Measurements from ENCODE around the gene CELA2B.

CELA2B gene

GRCh38 chr1:15526490-15527339, 50.8 kb downstream of the CELA2B start, which contains the start of gene DNAJC16:
Gene DNAJC16 (plus strand): TSS chr1:15526848. CDS start chr1:15529106, 2,258 bp downstream.
- DNase-seq: peak; percentile 100

- DNase-seq: no peak
Measured at GRCh38 chr1:15531003-15531402, 55.1 kb downstream of the CELA2B start.

GRCh38 chr1:15531682-15532081, 55.8 kb downstream of the CELA2B start:
- no peak for DNase-seq

GRCh38 chr1:15538771-15539170, 62.9 kb downstream of the CELA2B start:
- DNase-seq: no peak

DNA sequence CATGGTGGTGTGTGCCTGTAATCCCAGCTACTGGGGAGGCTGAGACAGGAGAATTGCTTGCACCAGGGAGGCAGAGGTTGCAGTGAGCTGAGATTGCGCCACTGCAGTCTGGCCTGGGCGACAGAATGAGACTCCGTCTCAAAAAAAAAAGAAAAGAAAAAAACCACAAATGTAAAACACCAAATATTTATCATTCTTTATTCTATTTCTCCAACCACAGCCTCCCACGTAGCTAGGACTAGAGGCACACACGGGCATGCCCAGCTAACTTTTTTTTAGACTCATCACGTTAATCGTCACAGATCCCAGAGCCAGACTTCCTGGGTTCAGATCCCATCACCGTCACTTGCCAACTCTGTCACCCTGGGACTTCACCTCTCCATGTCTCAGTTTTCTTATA, 64.3 kb downstream of the CELA2B start:
- no peak for DNase-seq
